B cell (primary cell): ENCODE results near the gene IKZF1. TPM values are rescaled to one million over a fixed set of nuclear protein-coding genes. Genes with fewer than 3 reads are reported as not detected.

Experiments used
- ATAC-seq: fragments of 200-7000 bp; cut with Tn5 transposase; one replicate; pipeline ENCODE4 v1.10.0; 2021; ENCODE audit warnings: low read depth, mild to moderate bottlenecking, moderate number of reproducible peaks, moderate library complexity
- CTCF ChIA-PET: fragments of 350-600 bp; sonication (Branson Sonifier 250); formaldehyde crosslinking; loops from one replicate; lab custom pipeline; 2021; ENCODE audit warnings: antibody characterized with exemption, inconsistent platforms; lab: Charles Lee
- POLR2A ChIA-PET: fragments of 350-600 bp; sonication (Branson Sonifier 250); formaldehyde crosslinking; loops from one replicate; lab custom pipeline; 2021; ENCODE audit warnings: antibody characterized with exemption; lab: Charles Lee
- DNase-seq: peaks from one replicate; pipeline ENCODE4 v3.0.0; 2013
- H2AFZ ChIP-seq: 2 replicates; pipeline ENCODE4 v1.6.1; 2012; ENCODE audit warnings: mild to moderate bottlenecking, low read depth, low read length; ENCODE audit not compliant: insufficient read depth, poor library complexity, severe bottlenecking
- H3K27ac ChIP-seq, 2 donors: 1 replicate in 1 of 2; 2 replicates in 1 of 2; pipeline ENCODE4 v1.5.1; 2012 to 2013; ENCODE audit warnings: low read length in 2 of 2, mild to moderate bottlenecking in 2 of 2, moderate library complexity in 1 of 2
- H3K27me3 ChIP-seq, 4 experiments: fragments of 200-600 bp in 1 of 4; sonication (generic) in 1 of 4; replicated peaks in 1 of 4; 1 replicate in 2 of 4; 2 replicates in 2 of 4; pipeline versions ENCODE4 v1.6.1 to v1.7.0; 2013 to 2016; ENCODE audit warnings: low read length in 3 of 4, mild to moderate bottlenecking in 2 of 4, mixed read lengths in 1 of 4, moderate library complexity in 1 of 4; ENCODE audit not compliant: insufficient read depth in 4 of 4, control insufficient read depth in 3 of 4; ENCODE audit errors: control extremely low read depth in 1 of 4
- H3K36me3 ChIP-seq, 2 experiments: replicated peaks in 1 of 2; 1 replicate in 1 of 2; 2 replicates in 1 of 2; pipeline versions ENCODE4 v1.6.1 to v1.7.1; 2013; ENCODE audit warnings: low read length in 1 of 2; ENCODE audit not compliant: insufficient read depth in 2 of 2, control insufficient read depth in 1 of 2; ENCODE audit errors: control extremely low read depth in 1 of 2, extremely low read depth in 1 of 2
- H3K4me1 ChIP-seq, 2 donors: fragments of 200-600 bp in 1 of 2; sonication (generic) in 1 of 2; 1 replicate in 1 of 2; 2 replicates in 1 of 2; pipeline versions ENCODE4 v1.5.1 to v1.6.1; 2013 to 2017; ENCODE audit warnings: low read length in 2 of 2; ENCODE audit not compliant: control insufficient read depth in 2 of 2, insufficient read depth in 2 of 2
- H3K4me2 ChIP-seq: replicated peaks from 2 replicates; pipeline ENCODE3; 2012; ENCODE audit warnings: mild to moderate bottlenecking, low read depth, low read length; ENCODE audit not compliant: poor library complexity, severe bottlenecking
- H3K4me3 ChIP-seq, 5 experiments: fragments of 200-600 bp in 1 of 5; sonication (generic) in 1 of 5; 1 replicate in 3 of 5; 2 replicates in 2 of 5; pipeline versions ENCODE4 v1.5.1 to v1.7.0; 2011 to 2016; ENCODE audit warnings: low read length in 4 of 5, mild to moderate bottlenecking in 4 of 5, low read depth in 2 of 5, control low read depth in 1 of 5, moderate library complexity in 1 of 5; ENCODE audit not compliant: insufficient read depth in 1 of 5; ENCODE audit errors: control extremely low read depth in 1 of 5, extremely low read depth in 1 of 5
- H3K79me2 ChIP-seq: fragments of 200-600 bp; sonication (generic); one replicate; pipeline ENCODE4 v1.6.0; 2016; ENCODE audit warnings: low read length; ENCODE audit not compliant: control insufficient read depth, insufficient read depth
- H3K9ac ChIP-seq: fragments of 200-600 bp; sonication (generic); 2 replicates; pipeline ENCODE4 v1.6.1; 2017; ENCODE audit warnings: mild to moderate bottlenecking, low read length, moderate library complexity
- H3K9me3 ChIP-seq, 3 donors: one replicate each; pipeline versions ENCODE4 v1.6.1 to v1.7.1; 2013; ENCODE audit warnings: low read length in 2 of 3; ENCODE audit not compliant: control insufficient read depth in 2 of 3, insufficient read depth in 1 of 3; ENCODE audit errors: control extremely low read depth in 1 of 3
- H4K20me1 ChIP-seq: 2 replicates; pipeline ENCODE4 v1.6.0; 2012; ENCODE audit warnings: mild to moderate bottlenecking, low read length; ENCODE audit not compliant: insufficient read depth, control insufficient read depth, poor library complexity, severe bottlenecking
- H3K27ac Mint-ChIP-seq: one replicate; pipeline ENCODE4 v1.8.0; 2021; ENCODE audit warnings: mixed read lengths
- H3K27me3 Mint-ChIP-seq: one replicate; pipeline ENCODE4 v1.8.0; 2021; ENCODE audit warnings: mixed read lengths
- H3K4me1 Mint-ChIP-seq: one replicate; pipeline ENCODE4 v1.8.0; 2021; ENCODE audit warnings: mixed read lengths
- H3K4me3 Mint-ChIP-seq: one replicate; pipeline ENCODE4 v1.8.0; 2021; ENCODE audit warnings: mixed read lengths
- H3K9me3 Mint-ChIP-seq: one replicate; pipeline ENCODE4 v1.8.0; 2022; ENCODE audit warnings: mixed read lengths; ENCODE audit not compliant: insufficient read depth
- CTCF ChIP-seq: fragments of 200-600 bp; IDR thresholded peaks from one replicate; pipeline ENCODE4 v1.8.0; 2022; ENCODE audit warnings: antibody characterized with exemption, mild to moderate bottlenecking
- EZH2 ChIP-seq: IDR thresholded peaks from 2 replicates; pipeline ENCODE4 v1.6.1; 2012; ENCODE audit warnings: borderline replicate concordance, low read depth, mild to moderate bottlenecking, moderate library complexity, low read length; ENCODE audit not compliant: insufficient read depth, poor library complexity, severe bottlenecking
- WGBS: methylation state at CpG from one replicate; pipeline ENCODE4 v1.1.5; 2013; ENCODE audit warnings: missing lambda C conversion rate; ENCODE audit not compliant: insufficient coverage; 5-methylcytosine and 5-hydroxymethylcytosine counted together
- intact Hi-C: fragments of 100-400 bp; cut with micrococcal nuclease; formaldehyde crosslinking; loops from one replicate; pipeline ENCODE4 v1.10.0; 2022
- polyA plus RNA-seq: library from polyadenylated mRNA; depleted of rRNA; stranded (reverse); fragments of >200 nt; gene quantifications from 2 replicates; pipeline ENCODE4 v1.2.3, GENCODE V29; 2012
- total RNA-seq, 2 donors: library from RNA; stranded (reverse); fragments of 120-200 nt in 1 of 2; gene quantifications; 1 replicate in 1 of 2; 2 replicates in 1 of 2; pipeline versions ENCODE4 v1.2.3 to v1.2.4, GENCODE V29; 2013 to 2022

The IKZF1 gene
- total and polyA plus RNA-seq, 2 donors (not counting 1 experiment from before 2014, with no cell fraction given): 199 to 254 TPM

- intact Hi-C loops: no loop called here
- Mint-ChIP-seq H3K27ac (peak overlapping the region; percentile 91), H3K4me3 (no peak overlapping the region), H3K4me1 (peaks cover 91% of the 10 kb centered on the region), H3K9me3 (no peaks in the 10 kb centered on the region), H3K27me3 (no peaks in the 10 kb centered on the region)
- TF ChIP-seq CTCF (no peak), EZH2 (no peak)
- Histone ChIP-seq H3K36me3 (peaks cover 2 to 96% of the 10 kb centered on the region in 2 experiments), H3K4me3 (no peak overlapping the region), H3K4me2 (peak overlapping the region; percentile 2), H2AFZ (no peak overlapping the region), H3K9ac (no peak overlapping the region), H3K27me3 (no peaks in the 10 kb centered on the region), H4K20me1 (peaks cover 24% of the 10 kb centered on the region), H3K4me1 (peaks cover 19 to 57% of the 10 kb centered on the region in 2 donors), H3K9me3 (no peaks in the 10 kb centered on the region), H3K27ac (peak overlapping the region in 1 of 2 donors; percentile 73), H3K79me2 (peaks cover 99% of the 10 kb centered on the region)
- ATAC-seq: no peak
- ChIA-PET CTCF (interaction anchor here (0.8 to 6.7 kb wide), 6 partner anchors 11 to 213 kb away, joined by 3 to 49 read pairs (median 3); no protein-coding TSS in a partner anchor), POLR2A (no interaction called here)
- no peak for DNase-seq
- WGBS: 56% methylated on average over 7 of the region's 7 CpGs
Measured at GRCh38 chr7:50356945-50357268, 52.4 kb downstream of the IKZF1 start.

GRCh38 chr7:50357426-50357825 lies 52.9 kb downstream of the IKZF1 start:
- Mint-ChIP-seq H3K9me3 (no peaks in the 10 kb centered on the region), H3K4me3 (no peak overlapping the region), H3K27ac (peak overlapping the region; percentile 84), H3K4me1 (peaks cover 91% of the 10 kb centered on the region), H3K27me3 (no peaks in the 10 kb centered on the region)
- Histone ChIP-seq H4K20me1 (peaks cover 24% of the 10 kb centered on the region), H3K27me3 (no peaks in the 10 kb centered on the region), H3K4me2 (no peak overlapping the region), H3K4me1 (peaks cover 19 to 57% of the 10 kb centered on the region in 2 donors), H2AFZ (no peak overlapping the region), H3K79me2 (peaks cover 99% of the 10 kb centered on the region), H3K4me3 (no peak overlapping the region), H3K27ac (peak overlapping the region in 1 of 2 donors; percentile 73), H3K9me3 (no peaks in the 10 kb centered on the region), H3K36me3 (peaks cover 2 to 96% of the 10 kb centered on the region in 2 experiments), H3K9ac (no peak overlapping the region)
- ATAC-seq (no peak), DNase-seq (no peak)
- 97% methylated on average over 6 of the region's 8 CpGs for WGBS
- no peak for TF ChIP-seq EZH2
- no peak for TF ChIP-seq CTCF
- ChIA-PET CTCF (interaction anchor here (0.9 to 6.7 kb wide), 3 partner anchors 12 to 151 kb away, joined by 3 to 49 read pairs (median 12); no protein-coding TSS in a partner anchor), POLR2A (no interaction called here)
- intact Hi-C loops: no loop called here
